HUDEP-2 (cell line): Measurements from ENCODE around the gene GHDC.
"Not testable (repeated sequence)": the region's sequence is repeated elsewhere in the genome, so short reads cannot be mapped to it uniquely, and the experiment has no call there.

ENCODE experiments used
- DNase-seq, 76 experiments: peaks; one replicate each; lab custom pipeline; 2025; ENCODE audit not compliant: unreplicated experiment in 76 of 76; lab: John Stamatoyannopoulos, UW

The GHDC gene

GRCh38 chr17:42203354-42203753 lies 9.1 kb upstream of the GHDC start:
- DNase-seq = no peak

- no peak for DNase-seq
These were observed 8.4 kb upstream of the GHDC start for GRCh38 chr17:42202696-42203095.

- DNase-seq = no peak
These were observed 7.9 kb upstream of the GHDC start for GRCh38 chr17:42202159-42202558.

DNA sequence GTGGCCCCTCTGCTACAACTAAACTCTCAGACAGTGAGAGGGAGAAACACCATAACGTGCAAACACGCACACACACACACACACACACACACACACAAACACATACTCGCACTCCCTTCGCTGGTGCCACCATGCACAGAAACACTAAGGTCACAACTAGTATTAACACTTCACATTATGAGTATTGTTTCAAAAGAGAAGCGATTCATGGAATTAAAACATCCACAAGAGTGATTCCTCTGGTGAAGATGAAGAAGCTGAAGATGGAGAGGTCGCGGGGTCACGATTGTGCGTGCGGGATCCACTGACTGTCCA lies 7.1 kb upstream of the GHDC start:
- DNase-seq = no peak

GRCh38 chr17:42200706-42201457 lies 6.6 kb upstream of the GHDC start:
- DNase-seq = no peak

GRCh38 chr17:42199416-42200011 lies 5.2 kb upstream of the GHDC start:
- peak in 1 of 76 experiments; percentile 19 for DNase-seq

DNA sequence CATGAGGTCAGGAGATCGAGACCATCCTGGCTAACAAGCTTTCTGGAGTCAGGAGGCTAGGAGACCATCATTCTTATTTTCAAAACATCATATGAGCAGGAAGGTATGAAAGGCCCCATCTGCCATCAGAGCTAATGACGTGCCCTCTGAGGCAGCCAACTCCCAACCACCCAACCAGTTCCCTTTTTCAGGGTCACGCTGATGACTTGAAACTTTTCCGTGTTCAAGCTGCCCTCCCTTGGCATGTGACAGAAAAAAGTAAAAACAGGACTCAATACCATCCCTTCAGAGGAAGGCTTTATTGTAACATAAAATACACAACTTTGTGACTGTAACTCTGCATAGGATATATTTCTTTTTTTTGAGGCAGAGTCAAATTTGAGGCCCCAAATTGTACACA lies 4.6 kb upstream of the GHDC start:
- peak in 22 of 76 experiments; percentile 7 to 39 (median 18) for DNase-seq

DNA sequence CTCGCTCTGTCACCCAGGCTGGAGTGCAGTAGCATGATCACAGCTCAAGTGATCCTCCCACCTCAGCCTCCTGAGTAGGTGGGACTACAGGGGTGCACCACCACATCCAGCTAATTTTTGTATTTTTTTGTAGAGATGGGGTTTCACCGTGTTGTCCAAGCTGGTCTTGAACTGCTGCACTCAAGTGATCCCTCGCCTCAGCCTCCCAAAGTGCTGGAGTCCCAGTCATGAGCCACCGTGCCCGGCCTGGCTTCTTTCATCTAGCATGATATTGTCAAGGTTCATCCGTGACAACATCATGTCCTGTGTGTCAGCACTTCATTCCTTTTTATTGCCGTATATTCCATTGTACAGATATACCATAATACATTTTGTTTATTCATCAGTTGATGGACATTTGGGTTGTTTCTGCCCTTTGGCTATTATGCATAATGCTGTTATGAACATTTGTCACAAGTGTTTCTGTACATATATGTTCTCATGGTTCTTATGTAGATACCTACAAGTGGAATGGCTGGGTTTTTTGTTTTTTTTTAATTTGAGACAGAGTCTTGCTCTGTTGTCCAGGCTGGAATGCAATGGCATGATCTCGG lies 3.4 kb upstream of the GHDC start:
- DNase-seq = no peak

DNA sequence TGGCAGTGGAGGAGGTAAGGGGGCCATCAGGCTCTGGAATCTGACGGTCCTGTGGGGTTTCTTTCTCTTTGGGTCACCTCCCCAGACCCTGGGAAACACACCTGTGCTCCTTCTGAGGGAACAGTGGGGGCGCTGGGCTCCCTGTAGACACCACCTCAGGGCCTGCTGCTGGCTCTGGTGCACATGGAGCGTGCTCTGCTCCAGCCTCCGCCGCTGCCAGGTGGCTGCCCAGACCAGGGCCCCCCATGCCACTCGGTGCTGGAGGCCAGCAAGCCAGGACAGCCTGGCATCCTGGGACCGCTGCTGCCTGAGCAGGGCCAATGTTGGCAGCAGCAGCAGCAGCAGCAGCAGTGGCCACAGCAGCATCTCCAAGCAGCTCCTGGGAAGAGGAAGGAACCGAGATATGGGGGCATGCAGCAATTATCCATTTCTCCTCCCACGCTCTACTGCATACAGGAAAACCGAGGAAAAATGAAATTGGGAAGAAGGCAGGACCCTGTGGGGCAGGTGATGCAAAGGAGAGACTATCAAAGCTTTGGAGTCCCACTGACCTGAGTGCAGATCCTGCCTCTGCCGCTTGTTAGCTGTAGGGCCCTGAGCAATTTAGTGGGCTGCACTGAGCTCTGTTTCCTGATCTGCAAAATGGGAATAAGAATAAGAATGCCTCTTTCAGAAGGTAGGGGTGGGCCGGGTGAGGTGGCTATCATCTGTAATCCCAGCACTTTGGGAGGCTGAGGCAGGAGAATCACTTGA lies 902 bp downstream of the GHDC start:
- DNase-seq = no peak

DNA sequence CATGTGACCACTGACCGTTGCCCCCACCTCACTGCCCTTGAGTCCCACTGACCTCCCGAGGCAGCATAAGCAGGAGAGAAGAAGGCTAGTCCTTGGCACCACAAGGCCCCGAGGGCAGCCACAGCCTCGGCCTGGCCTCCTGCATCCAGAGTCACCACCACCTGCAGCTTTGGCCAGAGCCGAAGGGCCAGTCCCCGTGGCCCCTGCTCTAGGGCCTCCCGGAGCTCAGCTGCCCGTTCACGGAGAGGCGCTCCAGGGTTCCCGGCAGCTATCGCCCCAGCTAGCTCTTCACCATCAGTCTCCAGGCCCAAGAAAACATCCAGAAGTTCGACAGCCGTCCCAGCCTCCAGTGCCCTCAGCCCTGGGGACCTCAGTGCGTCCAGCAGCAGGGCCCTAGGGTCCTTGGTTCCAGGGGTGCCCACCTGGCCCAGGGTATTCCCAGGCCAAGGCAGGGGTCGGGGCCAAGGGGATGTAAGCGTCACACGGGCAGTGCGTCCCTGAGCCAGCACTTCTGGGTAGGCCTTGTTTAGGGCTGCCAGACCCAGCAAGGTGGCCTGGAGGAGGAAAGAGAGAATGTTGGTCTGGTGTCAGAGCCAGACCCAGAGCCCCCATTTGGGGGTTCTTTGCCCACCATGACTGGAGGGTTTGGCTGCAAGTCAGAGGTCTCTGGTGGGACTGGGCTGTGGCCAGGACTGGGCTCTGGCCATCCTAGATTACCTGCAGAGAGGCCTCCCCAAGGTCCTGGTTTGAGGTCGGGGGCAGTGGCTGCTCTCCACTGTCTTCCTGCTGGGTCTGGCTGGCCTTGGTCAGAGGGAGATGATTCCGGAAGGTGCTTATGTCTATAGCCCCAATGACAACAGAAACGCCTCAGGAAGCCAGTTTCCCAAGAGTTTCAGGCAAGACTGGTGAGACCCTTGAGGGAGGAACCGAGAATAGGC lies 1.8 kb downstream of the GHDC start:
- DNase-seq = no peak

DNA sequence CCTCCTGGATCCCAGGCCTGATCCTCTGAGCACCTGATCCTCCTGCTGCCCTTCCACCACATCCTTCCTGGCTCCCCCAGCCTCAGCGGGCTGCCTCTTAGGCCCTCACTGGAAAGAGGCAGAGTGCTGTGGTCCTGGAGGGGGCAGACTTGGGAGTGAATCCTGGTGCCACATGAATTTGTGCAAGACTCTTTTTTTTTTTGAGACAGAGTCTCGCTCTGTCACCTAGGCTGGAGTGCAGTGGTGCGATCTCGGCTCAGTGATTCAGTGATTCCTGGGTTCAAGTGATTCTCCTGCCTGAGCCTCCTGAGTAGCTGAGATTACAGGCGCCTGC lies 3.1 kb downstream of the GHDC start:
- DNase-seq = no peak

GRCh38 chr17:42190491-42191274 lies 3.6 kb downstream of the GHDC start:
- DNase-seq = peak in 9 of 76 experiments; percentile 2 to 40 (median 15)

- no peak for DNase-seq
These were observed 4.7 kb downstream of the GHDC start for GRCh38 chr17:42189651-42189965.

- no peak for DNase-seq
These were observed 5.3 kb downstream of the GHDC start for GRCh38 chr17:42188749-42189650.

- DNase-seq = no peak
These were observed 6.5 kb downstream of the GHDC start for GRCh38 chr17:42187833-42188232.

DNA sequence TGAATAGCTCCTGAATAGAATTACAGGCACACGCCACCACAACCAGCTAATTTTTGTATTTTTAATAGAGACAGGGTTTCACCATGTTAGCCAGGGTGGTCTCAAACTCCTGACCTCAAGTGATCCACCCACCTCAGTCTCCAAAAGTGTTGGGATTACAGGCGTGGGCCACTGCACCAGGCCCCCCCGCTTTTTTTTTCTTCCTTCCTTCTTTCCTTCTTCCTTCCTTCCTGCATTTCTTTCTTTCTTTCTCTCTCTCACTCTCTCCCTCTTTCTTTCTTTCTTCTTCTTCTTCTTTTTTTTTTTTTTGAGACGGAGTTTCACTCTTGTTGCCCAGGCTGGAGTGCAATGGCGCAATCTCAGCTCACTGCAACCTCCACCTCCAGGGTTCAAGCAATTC lies 8.1 kb downstream of the GHDC start:
- DNase-seq = not testable (repeated sequence)

DNA sequence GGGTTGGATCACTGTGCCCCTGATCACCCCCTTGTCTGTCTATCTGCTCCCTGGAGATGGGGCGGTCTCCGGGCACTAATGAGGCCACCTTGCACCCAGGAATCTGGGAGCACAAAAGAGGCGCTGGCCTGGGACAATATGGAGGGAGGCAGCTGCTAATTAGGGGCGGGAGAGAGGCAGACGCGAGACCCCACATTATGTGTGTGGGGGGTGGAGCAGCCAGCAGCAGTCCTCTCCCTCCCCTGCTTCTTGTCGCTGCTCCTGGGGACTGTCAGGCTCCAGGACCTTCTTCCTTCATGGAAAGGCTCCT lies 8.7 kb downstream of the GHDC start:
- DNase-seq = no peak

- no peak for DNase-seq
These were observed 9.3 kb downstream of the GHDC start, which contains the start of gene HCRT for GRCh38 chr17:42184713-42185620. Gene HCRT (minus strand): TSS chr17:42185452. CDS start chr17:42185365, 87 bp downstream.
